HG03060 (cell line): ENCODE data around the gene TAOK2.

Source experiments
- ATAC-seq: cut with Tn5 transposase; IDR thresholded peaks from one replicate; pipeline ENCODE4 v1.9.1; 2021; ENCODE audit warnings: low read depth, moderate number of reproducible peaks; ENCODE audit not compliant: unreplicated experiment

The TAOK2 gene

GRCh38 chr16:29962344-29962994 is 11.2 kb upstream of the TAOK2 start:
- no peak for ATAC-seq

DNA sequence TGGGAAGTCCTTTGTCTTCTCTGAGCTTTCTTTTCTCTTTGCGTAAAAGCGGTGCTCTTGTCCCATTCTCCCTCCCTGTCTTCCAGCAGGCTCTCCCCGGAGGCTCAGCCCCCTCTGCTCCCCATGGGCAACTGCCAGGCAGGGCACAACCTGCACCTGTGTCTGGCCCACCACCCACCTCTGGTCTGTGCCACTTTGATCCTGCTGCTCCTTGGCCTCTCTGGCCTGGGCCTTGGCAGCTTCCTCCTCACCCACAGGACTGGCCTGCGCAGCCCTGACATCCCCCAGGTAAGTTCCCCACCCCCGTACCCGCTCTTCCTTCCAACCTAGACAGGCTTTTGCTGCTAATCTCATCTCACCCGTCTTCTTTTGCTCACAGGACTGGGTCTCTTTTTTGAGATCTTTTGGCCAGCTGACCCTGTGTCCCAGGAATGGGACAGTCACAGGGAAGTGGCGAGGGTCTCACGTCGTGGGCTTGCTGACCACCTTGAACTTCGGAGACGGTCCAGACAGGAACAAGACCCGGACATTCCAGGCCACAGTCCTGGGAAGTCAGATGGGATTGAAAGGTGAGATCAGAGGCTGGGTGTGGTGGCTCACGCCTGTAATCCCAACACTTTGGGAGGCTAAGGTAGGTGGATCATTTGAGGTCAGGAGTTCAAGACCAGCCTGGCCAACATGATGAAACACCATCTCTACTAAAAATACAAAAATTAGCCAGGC is 10.5 kb upstream of the TAOK2 start:
- no peak for ATAC-seq

- ATAC-seq, result no peak
These were observed 5.5 kb upstream of the TAOK2 start for GRCh38 chr16:29968205-29968604.

GRCh38 chr16:29971304-29971703 is 2.4 kb upstream of the TAOK2 start:
- ATAC-seq, result no peak

DNA sequence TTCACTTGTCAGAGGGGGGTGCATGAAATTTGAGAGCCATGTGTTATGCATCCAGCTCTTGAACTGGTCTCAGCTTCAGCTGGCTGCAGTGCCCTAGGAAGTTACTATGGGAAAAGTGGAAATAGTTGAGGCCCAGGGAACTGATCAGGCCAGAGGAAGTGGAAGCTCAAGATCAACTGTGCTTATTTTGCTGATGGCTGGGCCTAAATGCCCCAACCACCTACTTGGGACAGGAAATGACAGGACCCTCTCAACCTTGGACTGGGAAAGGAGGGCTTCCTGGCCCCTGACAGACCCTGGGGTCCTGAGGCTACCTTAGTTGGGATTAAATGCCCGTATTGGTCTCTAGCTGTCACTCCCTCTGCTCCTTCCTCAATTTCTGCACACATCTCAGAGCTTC is 1.2 kb upstream of the TAOK2 start:
- no peak for ATAC-seq

DNA sequence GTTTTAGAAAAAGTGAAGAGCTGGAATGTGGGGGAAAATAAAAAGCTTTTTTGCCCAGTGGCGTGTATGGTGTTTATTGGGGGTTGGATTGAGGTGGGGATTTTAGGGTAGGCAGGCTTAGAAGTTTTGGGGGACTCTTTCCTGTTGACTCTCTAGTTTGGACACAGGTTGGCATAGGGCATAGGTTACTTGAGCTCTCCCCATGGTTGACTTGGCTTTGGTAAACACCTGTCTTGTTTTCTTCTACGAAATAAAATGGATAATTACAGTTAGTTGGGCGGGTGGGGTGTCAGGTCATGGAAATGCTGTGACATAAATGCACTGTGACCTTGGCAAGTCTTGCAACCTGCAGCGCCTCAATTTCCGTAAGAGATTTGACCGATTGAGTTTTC is 680 bp upstream of the TAOK2 start:
- ATAC-seq, result no peak

GRCh38 chr16:29974291-29975133 is 844 bp downstream of the TAOK2 start:
- no peak for ATAC-seq

DNA sequence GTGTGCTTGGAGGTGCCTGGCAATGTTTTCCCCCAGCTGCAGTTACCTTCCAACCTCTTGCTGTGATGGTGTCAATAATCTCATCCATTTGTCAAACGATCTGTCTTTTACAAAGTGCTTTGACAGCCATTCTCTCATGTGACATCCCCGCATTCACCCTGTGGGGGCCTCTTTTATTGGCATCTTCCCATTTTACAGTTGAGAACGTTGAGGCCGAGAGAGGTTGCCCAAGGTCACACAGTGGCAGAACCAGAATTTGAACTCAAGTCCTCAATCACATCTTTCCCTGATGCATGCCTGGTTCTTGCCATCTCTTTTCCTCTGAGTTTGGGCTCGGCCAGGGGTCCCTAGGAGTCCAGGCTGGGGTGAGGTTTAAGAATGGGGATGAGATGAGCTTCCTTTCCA is 1.5 kb downstream of the TAOK2 start:
- no peak for ATAC-seq

GRCh38 chr16:29975811-29976511 is 2.3 kb downstream of the TAOK2 start:
- no peak for ATAC-seq

- ATAC-seq, result no peak
These were observed 3.6 kb downstream of the TAOK2 start for GRCh38 chr16:29977063-29977825.

- ATAC-seq, result no peak
These were observed 4.4 kb downstream of the TAOK2 start for GRCh38 chr16:29978081-29978480.

DNA sequence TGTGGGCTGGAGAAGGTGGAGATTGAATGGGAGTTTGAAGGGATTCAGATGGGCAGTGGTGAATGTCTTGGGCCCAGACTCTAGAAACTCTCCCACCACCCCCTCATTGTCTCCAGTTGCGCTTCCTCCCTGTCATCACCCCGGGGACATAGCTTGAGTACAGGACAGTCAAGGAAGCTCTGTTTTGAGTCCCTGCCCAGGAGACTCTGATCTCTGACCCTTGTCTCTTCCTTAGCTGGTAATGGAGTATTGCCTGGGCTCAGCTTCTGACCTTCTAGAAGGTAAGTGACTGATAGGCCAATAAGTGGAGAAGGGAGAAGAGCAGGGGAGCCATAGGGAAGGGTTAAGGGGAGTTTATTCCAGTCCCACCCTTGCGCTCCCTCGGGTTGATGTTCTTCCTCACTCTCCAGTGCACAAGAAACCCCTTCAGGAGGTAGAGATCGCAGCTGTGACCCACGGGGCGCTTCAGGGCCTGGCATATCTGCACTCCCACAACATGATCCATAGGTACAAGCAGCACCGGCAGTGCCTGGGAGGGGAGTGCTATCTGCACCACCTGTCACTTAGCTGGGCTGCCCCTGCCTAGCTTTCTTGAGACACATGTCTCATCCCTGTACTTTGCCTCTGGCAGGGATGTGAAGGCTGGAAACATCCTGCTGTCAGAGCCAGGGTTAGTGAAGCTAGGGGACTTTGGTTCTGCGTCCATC is 5.0 kb downstream of the TAOK2 start:
- no peak for ATAC-seq

- no peak for ATAC-seq
These were observed 9.1 kb downstream of the TAOK2 start for GRCh38 chr16:29982560-29983419.

GRCh38 chr16:29983420-29984136 is 9.9 kb downstream of the TAOK2 start:
- ATAC-seq, result no peak

DNA sequence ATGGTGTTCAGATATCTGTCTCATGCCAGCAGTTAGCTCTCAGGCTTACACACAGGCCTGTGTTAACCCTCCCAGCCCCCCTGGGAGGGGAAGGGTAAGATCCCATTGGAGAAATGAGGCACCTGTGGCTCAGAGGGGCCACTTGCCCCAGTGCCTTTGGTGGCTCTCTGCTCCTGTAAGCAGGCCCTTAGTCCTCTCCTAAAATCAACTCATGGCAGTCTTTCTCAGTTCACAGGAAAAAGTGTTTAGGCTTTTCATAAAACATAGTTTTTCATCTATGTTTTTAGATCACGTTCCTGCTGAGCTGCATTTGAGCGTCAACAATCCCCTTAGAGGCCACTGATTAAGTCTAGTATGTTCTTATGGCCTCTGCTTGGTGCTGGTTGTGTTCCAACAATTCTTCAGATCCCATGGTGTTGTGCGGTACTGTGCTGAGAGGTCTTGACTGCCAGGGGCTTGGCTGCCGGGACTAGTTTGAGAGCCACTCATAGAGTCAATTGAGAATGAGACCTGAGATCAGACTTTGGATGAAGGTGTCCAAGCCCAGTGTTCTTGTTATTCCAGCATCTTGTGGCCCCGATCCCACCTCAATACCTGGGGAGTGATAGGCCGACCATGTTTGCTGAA is 10.6 kb downstream of the TAOK2 start:
- ATAC-seq, result no peak

- no peak for ATAC-seq
These were observed 11.1 kb downstream of the TAOK2 start for GRCh38 chr16:29984764-29985147.

- ATAC-seq, result no peak
These were observed 11.7 kb downstream of the TAOK2 start for GRCh38 chr16:29985271-29985811.
